GM19238 (cell line): ENCODE results near the gene TANC1.

Experiments used
- DNase-seq: peaks from one replicate; pipeline ENCODE4 v3.0.0; 2011; ENCODE audit warnings: low spot score; ENCODE audit not compliant: insufficient read length

The TANC1 gene

GRCh38 chr2:158993721-158994587 is 25.5 kb downstream of the TANC1 start:
- no peak for DNase-seq

DNA sequence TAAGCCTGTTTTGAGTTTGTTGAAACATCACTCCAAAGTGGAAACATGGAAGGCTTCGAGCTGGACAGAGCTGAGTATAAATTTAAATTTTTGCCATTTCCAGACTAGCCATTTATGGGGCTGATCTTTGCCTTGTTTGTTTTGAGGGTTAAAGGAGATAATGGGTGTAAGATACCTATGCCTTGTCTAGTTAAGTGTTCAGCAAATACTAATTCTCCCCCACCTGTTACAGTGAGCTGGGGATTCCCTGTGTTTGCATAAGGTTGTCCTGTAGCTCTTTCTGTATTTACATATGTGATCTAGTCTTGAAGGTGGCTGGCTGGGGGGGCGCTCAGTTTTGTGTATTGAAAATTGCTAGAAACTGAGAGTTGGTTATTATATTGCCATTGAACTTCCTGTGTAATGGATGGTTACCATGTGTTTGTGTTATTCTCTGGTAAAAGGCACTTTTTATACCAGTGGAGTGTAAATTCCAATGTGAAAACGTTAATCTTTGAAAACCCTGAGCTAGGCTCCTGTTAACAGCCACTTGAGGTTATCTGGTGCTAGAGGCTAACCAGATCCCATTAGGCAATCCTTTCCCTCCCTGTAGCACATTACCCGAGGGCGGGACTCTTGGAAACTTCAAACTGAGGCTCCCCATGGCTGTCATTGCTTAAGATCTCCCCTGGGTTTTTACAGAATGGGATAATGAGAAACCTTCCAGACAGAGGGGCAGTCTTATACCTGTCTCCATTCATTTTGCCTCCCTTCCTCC is 26.7 kb downstream of the TANC1 start:
- DNase-seq, result no peak

DNA sequence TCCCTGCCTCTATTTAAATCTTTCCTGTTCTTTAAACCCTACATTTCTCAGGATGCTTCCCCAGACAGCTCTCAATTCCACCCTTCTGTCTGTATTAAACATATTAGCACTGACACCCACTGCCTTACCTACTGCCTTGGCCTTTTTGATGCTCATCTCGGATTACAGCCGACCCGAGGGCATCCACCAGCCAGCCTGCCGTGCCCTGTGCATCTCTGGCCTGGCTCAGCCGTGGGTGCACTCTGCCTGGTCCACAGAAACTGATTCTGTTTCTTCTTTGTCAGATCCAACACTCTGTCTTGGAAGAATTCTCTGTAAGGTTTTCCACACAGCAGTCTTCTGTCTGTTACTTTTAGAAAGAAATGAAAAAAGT is 27.2 kb downstream of the TANC1 start:
- DNase-seq, result no peak

DNA sequence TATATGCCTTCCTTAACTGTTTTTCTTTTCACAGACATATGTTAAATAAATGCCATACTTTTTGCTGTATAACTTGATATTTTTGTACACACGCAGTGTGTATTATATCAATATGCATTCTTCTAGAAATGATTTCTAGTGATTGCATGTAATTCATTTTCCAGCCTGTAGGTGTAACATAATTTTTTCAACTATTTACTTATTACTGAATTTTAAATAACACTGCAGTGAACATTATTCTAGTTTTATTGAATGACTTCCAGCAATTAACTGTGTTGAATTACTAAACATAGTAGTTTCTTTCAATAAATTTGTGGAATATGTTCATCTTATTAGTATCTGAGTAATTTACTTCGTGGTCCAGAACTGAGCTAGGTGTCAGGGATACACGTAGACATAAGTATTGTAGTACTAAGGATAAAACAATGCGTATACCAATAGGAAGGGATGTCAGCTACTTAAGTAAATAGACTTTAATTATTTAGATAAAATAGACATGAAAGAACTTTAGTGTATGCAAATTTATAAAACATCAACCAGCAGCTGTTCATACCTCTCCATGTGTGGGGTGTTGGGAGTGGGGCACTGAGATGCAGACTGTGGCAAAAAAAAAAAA is 28.0 kb downstream of the TANC1 start:
- no peak for DNase-seq

DNA sequence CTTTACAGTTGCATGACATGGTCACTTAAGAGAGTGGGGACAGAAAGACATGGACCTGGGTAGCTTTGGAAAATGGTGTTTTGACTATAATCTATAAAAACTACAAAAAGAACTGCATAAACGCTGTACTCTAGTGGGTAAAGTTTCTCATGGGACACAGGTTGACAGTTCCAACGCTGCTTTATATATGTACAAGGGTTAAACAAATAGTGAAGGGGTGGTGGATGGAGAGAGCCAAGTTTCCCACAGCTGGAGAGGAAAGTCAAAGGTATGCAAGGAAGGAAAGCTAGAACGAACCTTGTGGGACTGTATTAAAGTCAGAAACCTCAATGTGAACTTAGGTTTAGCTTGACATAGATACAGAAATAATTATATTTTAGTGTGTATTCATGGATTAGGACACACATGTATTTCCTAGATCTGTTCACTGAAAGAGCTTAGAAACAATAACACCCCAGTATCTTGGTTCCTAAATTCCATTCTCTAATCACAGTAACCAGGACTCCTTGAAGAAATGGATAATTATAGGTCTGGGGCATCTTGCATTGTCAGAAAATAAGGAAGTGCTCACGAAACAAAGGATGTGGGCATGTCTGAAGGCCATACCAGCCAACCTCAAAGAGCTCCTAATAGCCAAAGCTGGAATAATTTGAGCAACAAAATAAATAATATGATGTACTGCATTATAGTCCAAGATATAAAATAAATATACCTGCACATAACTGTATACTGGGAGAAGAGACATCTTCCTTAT is 28.8 kb downstream of the TANC1 start:
- DNase-seq, result no peak

DNA sequence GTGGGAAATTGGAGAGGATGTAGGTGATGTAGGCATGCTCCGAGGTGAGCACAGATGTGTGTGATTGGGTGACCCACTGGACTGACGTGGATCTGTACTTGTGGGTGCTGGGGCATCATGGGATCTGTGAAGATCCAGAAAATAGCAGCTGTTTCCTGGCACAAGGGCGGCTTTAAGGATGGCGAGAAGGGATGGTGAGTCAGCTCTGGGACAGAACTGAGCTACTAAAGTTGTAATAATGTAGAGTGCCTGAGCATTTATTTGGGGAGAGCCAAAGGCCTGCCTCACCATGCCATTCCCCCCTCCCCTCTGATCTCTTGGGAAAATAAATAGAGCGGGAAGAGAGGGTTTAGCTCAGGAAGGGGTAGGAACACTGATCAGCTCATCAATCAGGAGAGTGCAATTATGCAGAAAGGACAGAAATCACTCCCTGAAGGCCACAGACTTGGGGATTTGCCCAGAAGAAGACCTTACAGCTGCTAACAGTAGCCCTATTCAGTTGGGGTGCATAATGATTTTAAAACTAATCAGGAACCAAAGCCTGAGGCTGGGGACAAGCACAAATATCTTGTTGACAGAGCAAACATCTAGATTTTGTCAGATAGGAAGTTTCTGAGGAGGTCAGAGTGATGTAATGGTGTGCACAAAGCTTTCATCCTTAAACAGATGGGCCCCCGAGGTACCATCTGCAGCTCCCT is 30.3 kb downstream of the TANC1 start:
- no peak for DNase-seq

DNA sequence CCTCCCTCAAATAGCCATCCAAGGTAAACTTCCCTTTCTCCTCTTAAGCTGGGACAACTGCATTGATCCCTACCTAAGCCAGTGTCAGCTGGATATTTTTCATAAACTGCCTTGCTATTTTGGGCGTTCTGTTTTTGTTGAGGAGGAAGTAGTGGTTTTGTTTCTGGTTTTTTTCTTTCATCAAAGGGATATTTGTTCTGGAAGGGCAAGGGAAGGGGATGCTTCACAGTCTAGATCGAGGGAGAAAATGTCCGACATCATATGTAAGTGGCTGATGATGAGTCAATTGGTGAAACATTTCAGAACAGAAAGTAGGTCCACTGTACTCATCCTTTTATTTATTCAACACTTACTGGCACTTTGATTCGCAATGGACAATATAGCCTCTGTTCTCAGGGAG is 31.0 kb downstream of the TANC1 start:
- DNase-seq, result no peak

DNA sequence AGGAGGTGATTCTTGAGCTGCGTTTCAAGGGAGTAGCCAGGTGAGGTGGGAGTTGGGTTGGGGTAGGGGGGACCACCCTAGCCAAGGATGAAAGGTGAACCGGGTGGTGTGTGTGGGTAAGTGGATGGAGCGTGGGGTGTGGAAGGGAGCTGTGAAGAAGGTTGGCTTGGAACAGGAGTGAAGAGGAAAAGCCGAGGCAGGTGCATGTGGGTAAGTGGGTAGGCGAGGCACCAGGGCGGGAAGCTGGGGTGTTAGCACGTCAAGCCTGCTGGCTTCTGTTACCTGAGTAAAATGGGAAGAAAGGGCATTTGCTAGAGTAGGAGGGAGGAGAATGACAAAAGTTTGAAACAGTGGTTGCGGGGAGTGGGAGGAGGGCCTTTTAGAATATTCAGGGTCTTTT is 31.6 kb downstream of the TANC1 start:
- DNase-seq, result no peak

DNA sequence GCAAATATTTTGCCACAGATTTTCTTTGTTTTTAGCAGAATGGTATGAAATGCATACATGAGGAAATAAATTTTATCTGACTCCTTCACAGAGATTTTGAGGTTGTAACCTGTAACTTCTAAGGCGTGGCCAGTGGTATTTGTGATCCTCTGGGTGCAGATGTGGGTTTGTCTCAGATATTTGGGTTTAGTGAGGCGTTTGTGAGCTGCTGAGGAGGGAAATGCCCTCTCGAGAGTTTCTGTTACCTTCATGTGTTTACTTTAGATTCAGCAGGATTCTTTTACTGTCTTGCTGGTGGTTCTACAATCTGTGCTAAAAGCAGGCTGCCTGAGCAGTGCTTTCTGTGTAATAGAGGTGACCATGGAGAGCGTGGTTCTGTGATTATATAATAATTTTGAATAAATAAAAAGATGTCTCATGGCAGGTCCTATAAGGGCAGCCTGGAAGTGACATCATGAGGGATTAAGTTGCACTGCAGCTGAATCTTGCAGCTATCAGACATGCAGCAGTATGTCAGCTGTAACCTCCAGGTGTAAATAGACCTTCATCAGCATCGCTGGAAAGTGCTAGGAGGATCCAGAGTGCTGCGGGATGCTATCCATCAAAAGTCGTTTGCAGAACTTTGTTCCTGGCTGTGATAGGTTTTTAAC is 34.1 kb downstream of the TANC1 start:
- DNase-seq, result no peak

GRCh38 chr2:159003555-159003954 is 35.1 kb downstream of the TANC1 start:
- DNase-seq, result no peak

DNA sequence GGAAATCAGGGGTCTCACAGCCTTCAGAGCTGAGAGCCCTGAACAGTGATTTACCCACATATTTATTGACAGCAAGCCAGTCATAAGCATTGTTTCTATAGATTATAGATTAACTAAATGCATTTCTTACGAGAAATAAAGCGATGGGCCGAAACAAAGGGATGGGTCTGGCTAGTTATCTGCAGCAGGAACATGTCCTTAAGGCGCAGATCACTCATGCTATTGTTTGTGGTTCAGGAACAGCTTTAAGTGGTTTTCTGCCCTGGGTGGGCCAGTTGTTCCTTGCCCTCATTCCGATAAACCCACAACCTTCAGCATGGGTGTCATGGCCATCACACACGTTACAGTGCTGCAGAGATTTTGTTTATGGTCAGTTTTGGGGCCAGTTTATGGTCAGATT is 36.4 kb downstream of the TANC1 start:
- no peak for DNase-seq

DNA sequence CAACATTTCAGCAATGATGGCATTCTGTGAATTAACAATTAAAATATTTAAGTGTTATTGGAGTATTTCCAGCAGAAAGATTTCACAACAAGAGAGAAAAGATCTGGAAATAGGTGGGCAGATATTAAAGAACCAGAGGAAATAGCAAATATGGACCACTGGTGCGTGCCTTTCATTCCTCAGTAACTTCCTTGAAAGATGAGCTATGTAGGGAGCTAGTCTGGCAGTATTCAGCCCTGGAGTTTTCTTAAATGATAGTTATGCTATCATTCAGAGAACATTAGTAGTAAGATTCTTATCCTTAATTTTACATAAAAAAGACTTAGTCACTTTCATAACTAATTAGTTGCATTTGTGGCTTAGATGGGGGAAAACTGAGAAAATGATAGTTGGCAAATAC is 41.5 kb downstream of the TANC1 start:
- DNase-seq, result no peak

GRCh38 chr2:159010340-159010739 is 41.9 kb downstream of the TANC1 start:
- no peak for DNase-seq

- no peak for DNase-seq
Measured at GRCh38 chr2:159010963-159011362, 42.5 kb downstream of the TANC1 start.

- DNase-seq, result no peak
Measured at GRCh38 chr2:159012142-159012541, 43.7 kb downstream of the TANC1 start.

DNA sequence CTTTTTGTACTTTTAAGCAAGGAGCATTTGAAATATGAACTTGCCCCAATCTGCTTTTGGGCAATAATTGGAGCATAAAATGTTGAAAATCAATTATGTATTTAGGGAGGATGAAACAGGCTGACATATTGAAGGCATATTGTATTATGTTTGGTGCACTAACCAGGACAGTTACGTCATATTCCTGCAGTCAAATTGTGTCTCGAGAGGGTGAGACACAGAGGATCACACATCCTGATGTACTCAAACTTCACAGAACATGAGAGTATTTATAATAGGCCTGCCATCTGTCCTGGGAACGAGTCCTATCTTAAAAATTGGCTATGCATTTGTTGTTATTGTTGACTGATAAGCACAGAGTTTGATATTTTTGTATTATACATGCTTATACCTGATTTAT is 44.7 kb downstream of the TANC1 start:
- DNase-seq, result no peak

GRCh38 chr2:159015174-159015573 is 46.7 kb downstream of the TANC1 start:
- DNase-seq, result no peak

- DNase-seq, result no peak
Measured at GRCh38 chr2:159015823-159016222, 47.4 kb downstream of the TANC1 start.

DNA sequence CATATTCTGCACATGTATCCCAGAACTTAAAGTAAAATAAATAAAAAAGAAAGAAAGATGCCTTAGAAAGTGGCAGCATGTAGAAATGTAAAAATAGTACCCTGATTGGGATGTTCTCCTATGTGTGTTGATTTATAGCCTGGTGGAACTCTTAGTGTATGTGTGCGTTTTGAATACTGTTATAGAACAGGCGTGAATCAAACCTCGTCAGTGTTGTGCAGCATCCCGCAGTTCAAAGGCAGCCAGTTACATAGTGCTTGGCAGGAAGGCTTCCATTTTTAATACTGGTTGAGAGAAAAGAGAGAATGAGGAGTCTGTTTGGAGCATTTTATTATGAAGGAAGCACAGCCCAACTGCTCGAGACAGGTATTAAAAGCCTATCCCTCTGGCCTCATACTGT is 49.4 kb downstream of the TANC1 start:
- DNase-seq, result no peak

DNA sequence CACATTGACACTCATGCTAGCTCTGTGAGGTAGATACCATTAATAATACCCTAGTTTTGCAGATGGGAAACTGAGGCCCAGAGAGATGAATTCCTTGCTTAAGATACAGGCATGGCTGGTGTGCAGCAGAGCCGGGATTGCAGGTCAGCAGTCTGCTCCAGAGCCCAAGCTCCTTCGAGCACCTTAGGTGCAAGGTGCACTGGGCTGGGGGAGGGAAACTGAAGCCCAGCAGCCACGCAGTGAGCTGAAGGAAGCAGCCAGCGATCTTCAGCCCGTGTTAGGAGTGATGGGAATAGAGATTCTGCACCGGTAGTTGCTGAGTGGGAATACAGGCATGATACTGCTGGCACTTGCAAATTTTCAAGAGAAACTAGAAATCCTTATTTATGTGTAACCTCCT is 50.6 kb downstream of the TANC1 start:
- no peak for DNase-seq

- DNase-seq, result no peak
Measured at GRCh38 chr2:159022019-159022418, 53.6 kb downstream of the TANC1 start.
